WERI-Rb-1 (cell line): ENCODE data around the gene LCLAT1.

ENCODE experiments used
- DNase-seq: peaks from one replicate; pipeline ENCODE4 v3.0.0-alpha.2; 2020
- H3K27ac ChIP-seq: fragments of 250-450 bp; sonication (Bioruptor Pico); 2 replicates; pipeline ENCODE4 v1.5.1; 2020; ENCODE audit warnings: mild to moderate bottlenecking, moderate library complexity
- H3K27me3 ChIP-seq: fragments of 250-450 bp; sonication (Bioruptor Pico); 2 replicates; pipeline ENCODE4 v1.5.1; 2021; ENCODE audit warnings: mild to moderate bottlenecking, low read depth, moderate library complexity; ENCODE audit not compliant: insufficient read depth, severe bottlenecking
- H3K36me3 ChIP-seq: fragments of 250-450 bp; sonication (Bioruptor Pico); 2 replicates; pipeline ENCODE4 v1.5.1; 2020; ENCODE audit warnings: mild to moderate bottlenecking, moderate library complexity
- H3K4me3 ChIP-seq: 2 replicates; pipeline ENCODE4 v1.5.1; 2011; ENCODE audit warnings: low read depth, mild to moderate bottlenecking, control low read depth, low read length
- H3K9me3 ChIP-seq: fragments of 250-450 bp; sonication (Bioruptor Pico); 2 replicates; pipeline ENCODE4 v1.5.1; 2021; ENCODE audit warnings: mild to moderate bottlenecking, moderate library complexity; ENCODE audit not compliant: severe bottlenecking
- CTCF ChIP-seq: IDR thresholded peaks from 2 replicates; pipeline ENCODE4 v1.5.1; 2011; ENCODE audit warnings: low read depth, mild to moderate bottlenecking, control low read depth, inconsistent platforms, low read length

Gene LCLAT1

GRCh38 chr2:30482011-30482410 lies 35.0 kb downstream of the LCLAT1 start:
- TF ChIP-seq CTCF: no peak
- Histone ChIP-seq H3K9me3 (no peaks in the 10 kb centered on the region), H3K27ac (no peak overlapping the region), H3K27me3 (no peaks in the 10 kb centered on the region), H3K4me3 (no peak overlapping the region), H3K36me3 (peaks cover 8% of the 10 kb centered on the region)
- no peak for DNase-seq

- Histone ChIP-seq H3K27me3 (no peaks in the 10 kb centered on the region), H3K27ac (no peak overlapping the region), H3K36me3 (peaks cover 8% of the 10 kb centered on the region), H3K4me3 (no peak overlapping the region), H3K9me3 (no peaks in the 10 kb centered on the region)
- TF ChIP-seq CTCF: no peak
- no peak for DNase-seq
These were observed 37.1 kb downstream of the LCLAT1 start for GRCh38 chr2:30484145-30484544.

- H3K4me3 ChIP-seq: no peak overlapping the region
- no peak for DNase-seq
- no peaks in the 10 kb centered on the region for H3K27me3 ChIP-seq
- no peaks in the 10 kb centered on the region for H3K9me3 ChIP-seq
- H3K36me3 ChIP-seq: peaks cover 5% of the 10 kb centered on the region
- no peak overlapping the region for H3K27ac ChIP-seq
- no peak for TF ChIP-seq CTCF
These were observed 37.9 kb downstream of the LCLAT1 start for GRCh38 chr2:30484995-30485394.

- no peaks in the 10 kb centered on the region for H3K36me3 ChIP-seq
- no peaks in the 10 kb centered on the region for H3K9me3 ChIP-seq
- H3K4me3 ChIP-seq: no peak overlapping the region
These were observed 39.6 kb downstream of the LCLAT1 start for GRCh38 chr2:30486655-30487054.

GRCh38 chr2:30487603-30488002 lies 40.6 kb downstream of the LCLAT1 start:
- no peaks in the 10 kb centered on the region for H3K36me3 ChIP-seq
- no peak for TF ChIP-seq CTCF
- H3K9me3 ChIP-seq: no peaks in the 10 kb centered on the region
- no peak overlapping the region for H3K27ac ChIP-seq
- no peak overlapping the region for H3K4me3 ChIP-seq
- H3K27me3 ChIP-seq: no peaks in the 10 kb centered on the region
- DNase-seq: no peak

More at GRCh38 chr2:30486655-30487054, 39.6 kb downstream of the LCLAT1 start:
- DNase-seq: no peak
- TF ChIP-seq CTCF: no peak
- Histone ChIP-seq H3K27ac (no peak overlapping the region), H3K27me3 (no peaks in the 10 kb centered on the region)

- no peak overlapping the region for H3K4me3 ChIP-seq
These were observed 41.1 kb downstream of the LCLAT1 start for GRCh38 chr2:30488012-30488659.

More at GRCh38 chr2:30488012-30488659, 41.1 kb downstream of the LCLAT1 start:
- H3K27me3 ChIP-seq: no peaks in the 10 kb centered on the region
- H3K9me3 ChIP-seq: no peaks in the 10 kb centered on the region
- no peak for DNase-seq
- TF ChIP-seq CTCF: no peak
- H3K36me3 ChIP-seq: no peaks in the 10 kb centered on the region
- no peak overlapping the region for H3K27ac ChIP-seq
